Stimulated activated CD4-positive, alpha-beta T cell treated with anti-CD3 and anti-CD28 coated beads, TNF-alpha, amount 100 ng/mL, for 1 hour (primary cell): ENCODE data around the gene MTHFD2.
A peak's percentile ranks its signal among the peaks of the same experiment; 100 is the strongest.

Source experiments
- DNase-seq, 3 donors: peaks; one replicate each; pipeline ENCODE4 v3.0.0-alpha.2; 2020; ENCODE audit warnings: low read depth in 3 of 3, low spot score in 1 of 3

MTHFD2 gene

DNA sequence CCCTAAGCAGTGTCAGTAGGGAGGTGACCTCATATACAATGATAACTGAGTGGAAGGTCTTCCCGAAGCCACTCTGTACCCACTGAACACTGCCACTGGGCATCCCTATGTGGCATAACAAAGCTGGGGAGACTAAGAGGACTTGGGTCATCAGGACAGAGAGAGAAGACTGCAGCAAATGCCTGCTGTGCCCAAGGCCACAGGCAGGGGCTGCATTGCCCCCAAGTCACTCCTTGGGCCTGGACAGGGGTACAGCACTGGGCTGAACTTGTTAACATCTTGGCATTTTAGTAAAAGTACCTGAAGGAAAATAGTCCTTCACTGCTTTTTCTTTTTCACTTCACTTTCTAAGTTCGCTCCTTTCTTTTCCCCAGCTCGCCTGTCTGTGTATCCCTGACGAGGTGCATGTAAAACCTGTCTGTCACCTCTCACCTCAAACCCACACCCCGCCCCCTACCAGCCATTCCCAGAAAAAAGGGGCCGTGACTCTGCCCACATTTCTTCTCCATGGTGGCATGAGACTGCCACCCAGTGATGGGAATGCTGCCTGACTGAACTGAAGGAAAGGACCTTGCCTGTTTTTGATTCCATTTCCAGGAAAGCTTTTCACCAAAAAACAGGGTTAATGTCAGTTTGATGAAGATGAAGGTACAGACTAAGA is 62.9 kb downstream of the MTHFD2 start:
- DNase-seq, result no peak

- DNase-seq, result no peak
Observed at GRCh38 chr2:74262681-74263080, 64.3 kb downstream of the MTHFD2 start.

GRCh38 chr2:74264281-74264680 is 65.9 kb downstream of the MTHFD2 start:
- no peak for DNase-seq

GRCh38 chr2:74267068-74267467 is 68.7 kb downstream of the MTHFD2 start:
- peak in 1 of 3 donors; percentile 21 for DNase-seq
